IMR-90 (cell line): ENCODE data around the gene SAMD11. TPM values are rescaled to one million over a fixed set of nuclear protein-coding genes. Genes with fewer than 3 reads are reported as not detected.

ENCODE experiments used
- ATAC-seq: fragments of 200-7000 bp; cut with Tn5 transposase; 2 replicates; pipeline ENCODE4 v1.9.1; 2020; ENCODE audit warnings: low read depth, mild to moderate bottlenecking, moderate library complexity
- BruUV-seq: library from RNA; stranded (reverse); fragments of 400-500 nt; replicated peaks from 2 replicates; lab custom pipeline; 2021; lab: Mats Ljungman, UMichigan
- CTCF ChIA-PET: fragments of 300-600 bp; formaldehyde crosslinking; extraction: SDS; loops from one replicate; lab custom pipeline; 2021; ENCODE audit warnings: antibody characterized with exemption; lab: Yijun Ruan, JAX
- POLR2A ChIA-PET: fragments of 300-600 bp; sonication (Branson Sonifier 250); formaldehyde crosslinking; loops from one replicate; lab custom pipeline; 2022; ENCODE audit warnings: antibody characterized with exemption; ENCODE audit not compliant: unreplicated experiment; lab: Charles Lee
- DNase-seq: peaks from one replicate; pipeline ENCODE4 v3.0.0; 2013
- H2AFZ ChIP-seq: replicated peaks from 2 replicates; pipeline ENCODE3; 2013; ENCODE audit warnings: low read length, mild to moderate bottlenecking; ENCODE audit not compliant: poor library complexity
- H2AK5ac ChIP-seq: 2 replicates; pipeline ENCODE4 v1.6.1; 2013; ENCODE audit warnings: low read depth, low read length, inconsistent platforms
- H2AK9ac ChIP-seq: replicated peaks from 2 replicates; pipeline ENCODE3; 2013; ENCODE audit warnings: mild to moderate bottlenecking, low read depth, low read length, moderate library complexity; ENCODE audit not compliant: poor library complexity
- H2BK120ac ChIP-seq: 2 replicates; pipeline ENCODE4 v1.6.1; 2013; ENCODE audit warnings: low read depth, low read length, inconsistent platforms
- H2BK15ac ChIP-seq: 3 replicates; pipeline ENCODE4 v1.6.1; 2013; ENCODE audit warnings: low read depth, low read length, inconsistent platforms
- H2BK20ac ChIP-seq: 2 replicates; pipeline ENCODE4 v1.6.1; 2013; ENCODE audit warnings: low read depth, mild to moderate bottlenecking, inconsistent platforms, low read length, moderate library complexity
- H2BK5ac ChIP-seq: 2 replicates; pipeline ENCODE4 v1.6.1; 2013; ENCODE audit warnings: mild to moderate bottlenecking, low read depth, low read length, inconsistent platforms; ENCODE audit not compliant: poor library complexity, severe bottlenecking
- H3K14ac ChIP-seq: replicated peaks from 2 replicates; pipeline ENCODE4 v1.6.1; 2013; ENCODE audit warnings: low read depth, low read length, inconsistent platforms
- H3K18ac ChIP-seq: 2 replicates; pipeline ENCODE4 v1.6.1; 2013; ENCODE audit warnings: low read depth, low read length, control low read depth
- H3K23ac ChIP-seq: 2 replicates; pipeline ENCODE4 v1.6.1; 2013; ENCODE audit warnings: low read depth, low read length, inconsistent platforms
- H3K27ac ChIP-seq: 2 replicates; pipeline ENCODE4 v1.5.1; 2013; ENCODE audit warnings: mild to moderate bottlenecking, control low read depth, low read length; ENCODE audit not compliant: insufficient read depth
- H3K27me3 ChIP-seq: 2 replicates; pipeline ENCODE4 v1.6.1; 2013; ENCODE audit warnings: low read length; ENCODE audit not compliant: control insufficient read depth, insufficient read depth
- H3K36me3 ChIP-seq: 2 replicates; pipeline ENCODE4 v1.6.1; 2013; ENCODE audit warnings: low read length, mixed read lengths; ENCODE audit not compliant: control insufficient read depth, insufficient read depth
- H3K4ac ChIP-seq: 2 replicates; pipeline ENCODE4 v1.6.1; 2013; ENCODE audit warnings: low read depth, low read length, inconsistent platforms
- H3K4me1 ChIP-seq: 2 replicates; pipeline ENCODE4 v1.6.1; 2013; ENCODE audit warnings: low read length, mixed read lengths; ENCODE audit not compliant: control insufficient read depth, insufficient read depth
- H3K4me2 ChIP-seq: 2 replicates; pipeline ENCODE4 v1.6.1; 2013; ENCODE audit warnings: low read depth, mild to moderate bottlenecking, control low read depth, low read length, moderate library complexity
- H3K4me3 ChIP-seq: 2 replicates; pipeline ENCODE4 v1.5.1; 2013; ENCODE audit warnings: low read depth, mild to moderate bottlenecking, control low read depth, low read length, moderate library complexity; ENCODE audit not compliant: insufficient read depth
- H3K56ac ChIP-seq: 2 replicates; pipeline ENCODE4 v1.6.1; 2013; ENCODE audit warnings: low read length, inconsistent platforms; ENCODE audit not compliant: insufficient read depth; ENCODE audit errors: extremely low read depth
- H3K79me1 ChIP-seq, 2 experiments: 2 replicates each; pipeline ENCODE4 v1.6.1; 2013; ENCODE audit warnings: low read length in 2 of 2, inconsistent platforms in 1 of 2, low read depth in 1 of 2
- H3K9ac ChIP-seq: 2 replicates; pipeline ENCODE4 v1.6.1; 2013; ENCODE audit warnings: low read depth, low read length, control low read depth
- H3K9me1 ChIP-seq: 2 replicates; pipeline ENCODE4 v1.6.1; 2013; ENCODE audit warnings: low read length, inconsistent platforms; ENCODE audit not compliant: insufficient read depth
- H3K9me3 ChIP-seq: 2 replicates; pipeline ENCODE4 v1.6.1; 2013; ENCODE audit warnings: low read length; ENCODE audit not compliant: control insufficient read depth, insufficient read depth
- H4K20me1 ChIP-seq: 2 replicates; pipeline ENCODE4 v1.6.1; 2013; ENCODE audit warnings: low read length, inconsistent platforms; ENCODE audit not compliant: insufficient read depth
- H4K5ac ChIP-seq: 2 replicates; pipeline ENCODE4 v1.6.1; 2013; ENCODE audit warnings: mild to moderate bottlenecking, low read depth, low read length, control low read depth
- H4K8ac ChIP-seq, 2 experiments: 2 replicates each; pipeline ENCODE4 v1.6.1; 2013; ENCODE audit warnings: low read depth in 2 of 2, low read length in 2 of 2, control low read depth in 1 of 2, inconsistent platforms in 1 of 2
- H4K91ac ChIP-seq: 2 replicates; pipeline ENCODE4 v1.6.1; 2013; ENCODE audit warnings: low read depth, low read length, inconsistent platforms; ENCODE audit not compliant: insufficient read depth
- CHD1 ChIP-seq: IDR thresholded peaks from 2 replicates; pipeline ENCODE4 v1.6.1; 2012; ENCODE audit warnings: low read depth, low read length, improper control_type of control experiment
- CTCF ChIP-seq: conservative IDR thresholded peaks from 2 replicates; pipeline ENCODE4 v1.5.1; 2012; ENCODE audit warnings: mild to moderate bottlenecking, low read depth, low read length, improper control_type of control experiment
- FOS ChIP-seq: fragments of 150-350 bp; IDR thresholded peaks from 2 replicates; pipeline ENCODE4 v1.6.1; 2016; ENCODE audit warnings: low read depth, low read length
- MAFK ChIP-seq: IDR thresholded peaks from 2 replicates; pipeline ENCODE4 v1.6.1; 2012; ENCODE audit warnings: low read depth, low read length, improper control_type of control experiment
- MXI1 ChIP-seq: IDR thresholded peaks from 2 replicates; pipeline ENCODE4 v1.6.1; 2012; ENCODE audit warnings: low read depth, mild to moderate bottlenecking, low read length, moderate library complexity, borderline replicate concordance
- RFX5 ChIP-seq: IDR thresholded peaks from 2 replicates; pipeline ENCODE4 v1.8.0; 2012; ENCODE audit warnings: low read depth, mild to moderate bottlenecking, low read length, moderate library complexity
- SMC3 ChIP-seq: fragments of 150-350 bp; IDR thresholded peaks from 2 replicates; pipeline ENCODE4 v1.6.1; 2016; ENCODE audit warnings: low read depth, mild to moderate bottlenecking, antibody characterized with exemption, low read length, moderate library complexity
- WGBS, 2 experiments: methylation state at CpG; one replicate each; pipeline versions ENCODE4 v1.1.5 to v1.1.7; 2013; ENCODE audit warnings: missing lambda C conversion rate in 2 of 2; ENCODE audit not compliant: insufficient read length in 1 of 2; ENCODE audit errors: extremely low coverage in 2 of 2; 5-methylcytosine and 5-hydroxymethylcytosine counted together
- dilution Hi-C: fragments of 300-500 bp; cut with HindIII; formaldehyde crosslinking; loops from one replicate; pipeline ENCODE4 v1.14.3; 2018; ENCODE audit warnings: low sequenced_read_pairs; ENCODE audit not compliant: unreplicated experiment
- in situ Hi-C: fragments of 300-500 bp; cut with MboI; formaldehyde crosslinking; loops from 3 replicates; pipeline ENCODE4 v1.14.3; 2019; ENCODE audit warnings: low sequenced_read_pairs, inconsistent platforms, mixed read lengths
- intact Hi-C: fragments of 100-400 bp; cut with micrococcal nuclease; formaldehyde crosslinking; loops from 2 replicates; pipeline ENCODE4 v1.10.0; 2022
- polyA plus RNA-seq, 3 experiments: library from polyadenylated mRNA; depleted of rRNA; stranded (reverse); fragments of >200 nt; gene quantifications; 2 replicates each; pipeline ENCODE4 v1.2.3, GENCODE V29; 2012; ENCODE audit warnings: low replicate concordance in 1 of 3
- total RNA-seq: library from RNA; depleted of rRNA; stranded (reverse); fragments of >200 nt; gene quantifications from 2 replicates; pipeline ENCODE4 v1.2.3, GENCODE V29; 2012

SAMD11 gene
- total and polyA plus RNA-seq, 2 of the 4 experiments (the other 2 are of a cell fraction) = 5.9 to 22.9 TPM

GRCh38 chr1:927748-928147 lies 4.0 kb downstream of the SAMD11 start:
- no peak overlapping the region for H3K56ac ChIP-seq
- CTCF ChIA-PET = no interaction called here

More at GRCh38 chr1:927748-928147, 4.0 kb downstream of the SAMD11 start:
- Histone ChIP-seq H3K14ac (no peak overlapping the region), H3K4ac (no peak overlapping the region), H3K27me3 (no peaks in the 10 kb centered on the region), H4K8ac (no peak overlapping the region), H2BK120ac (no peak overlapping the region), H4K91ac (no peak overlapping the region), H3K4me2 (no peak overlapping the region), H3K27ac (no peak overlapping the region), H3K4me3 (no peak overlapping the region), H2AFZ (no peak overlapping the region), H3K23ac (no peak overlapping the region), H3K9me3 (no peaks in the 10 kb centered on the region), H2AK9ac (no peak overlapping the region), H2BK15ac (no peak overlapping the region), H2BK20ac (no peak overlapping the region), H2AK5ac (no peak overlapping the region), H3K18ac (no peak overlapping the region), H4K20me1 (peaks cover 10% of the 10 kb centered on the region), H3K79me1 (peaks cover 0 to 15% of the 10 kb centered on the region in 2 experiments; a peak in 2 of 4 replicates), H3K4me1 (peaks cover 5% of the 10 kb centered on the region; the same call in 1 of the 2 replicates), H3K36me3 (peaks cover 9% of the 10 kb centered on the region), H4K5ac (no peak overlapping the region), H3K9me1 (no peaks in the 10 kb centered on the region), H3K9ac (no peak overlapping the region), H2BK5ac (no peak overlapping the region)
- POLR2A ChIA-PET = no interaction called here
- dilution Hi-C loops = no loop called here
- DNase-seq (no peak), ATAC-seq (no peak)
- no peak for TF ChIP-seq SMC3
- no peak for TF ChIP-seq CHD1
- no peak for TF ChIP-seq RFX5
- TF ChIP-seq FOS = no peak
- no peak for TF ChIP-seq CTCF
- no peak for TF ChIP-seq MXI1
- no peak for TF ChIP-seq MAFK
- WGBS, 2 experiments = no CpG with 5 or more reads among the region's 10 CpGs
- intact Hi-C loops = no loop called here
- no TSS peak for BruUV-seq
- in situ Hi-C loops = no loop called here
